Head of caudate nucleus (tissue), 42 donors: Measurements from ENCODE around the gene COQ4.

ENCODE experiments used
- DNase-seq, 42 donors: peaks; one replicate each; pipeline versions ENCODE4 v3.0.0 to v3.0.0-alpha.2; 2020 to 2021; ENCODE audit warnings: mixed read lengths in 7 of 42
- intact Hi-C: fragments of 100-400 bp; cut with DNase I; formaldehyde crosslinking; loops from one replicate; pipeline ENCODE4 v1.15.0; 2022

COQ4 gene

GRCh38 chr9:128296340-128297220 is 26.1 kb upstream of the COQ4 start:
- intact Hi-C loops = loop anchor here (5.0 kb wide), 1 partner anchor 46 kb away; the partner anchor contains the start of gene SLC27A4
- no peak for DNase-seq

- DNase-seq = no peak
- intact Hi-C loops = loop anchor here (5.0 kb wide), 1 partner anchor 45 kb away; the partner anchor contains the start of gene SLC27A4
Observed at GRCh38 chr9:128297221-128297773, 25.3 kb upstream of the COQ4 start.

GRCh38 chr9:128298535-128299482 is 23.8 kb upstream of the COQ4 start:
- DNase-seq = peak in 2 of 42 donors; percentile 41 to 58
- intact Hi-C loops = loop anchor here (5.0 kb wide), 1 partner anchor 43 kb away; the partner anchor contains the start of gene SLC27A4

- no peak for DNase-seq
- intact Hi-C loops = no loop called here
Observed at GRCh38 chr9:128304136-128304970, 18.3 kb upstream of the COQ4 start.

- DNase-seq = no peak
- intact Hi-C loops = no loop called here
Observed at GRCh38 chr9:128304971-128305288, 17.7 kb upstream of the COQ4 start.

GRCh38 chr9:128309551-128309950 is 13.1 kb upstream of the COQ4 start:
- no peak for DNase-seq
- intact Hi-C loops = no loop called here

GRCh38 chr9:128310461-128310860 is 12.2 kb upstream of the COQ4 start:
- intact Hi-C loops = no loop called here
- peak in 3 of 42 donors; percentile 16 to 44 (median 35) for DNase-seq

GRCh38 chr9:128314697-128315096 is 7.9 kb upstream of the COQ4 start:
- DNase-seq = no peak
- intact Hi-C loops = no loop called here

GRCh38 chr9:128316421-128316820 is 6.2 kb upstream of the COQ4 start:
- intact Hi-C loops = no loop called here
- peak; percentile 76 to 98 (median 93) for DNase-seq

GRCh38 chr9:128317629-128318028 is 5.0 kb upstream of the COQ4 start:
- no peak for DNase-seq
- intact Hi-C loops = no loop called here

- intact Hi-C loops = no loop called here
Observed at GRCh38 chr9:128321343-128321742, 1.3 kb upstream of the COQ4 start.

GRCh38 chr9:128321879-128322403 is 698 bp upstream of the COQ4 start:
- intact Hi-C loops = no loop called here

More at GRCh38 chr9:128321343-128321742, 1.3 kb upstream of the COQ4 start:
- DNase-seq = no peak

GRCh38 chr9:128323212-128323730 is 632 bp downstream of the COQ4 start:
- intact Hi-C loops = no loop called here
- no peak for DNase-seq

More at GRCh38 chr9:128321879-128322403, 698 bp upstream of the COQ4 start:
- DNase-seq = no peak

- intact Hi-C loops = no loop called here
- DNase-seq = no peak
Observed at GRCh38 chr9:128323791-128324190, 1.2 kb downstream of the COQ4 start.

- intact Hi-C loops = no loop called here
- no peak for DNase-seq
Observed at GRCh38 chr9:128324401-128324800, 1.8 kb downstream of the COQ4 start.

- intact Hi-C loops = no loop called here
- DNase-seq = no peak
Observed at GRCh38 chr9:128325629-128326028, 3.0 kb downstream of the COQ4 start.

GRCh38 chr9:128333451-128333869 is 10.8 kb downstream of the COQ4 start:
- DNase-seq = no peak
- intact Hi-C loops = no loop called here

GRCh38 chr9:128335161-128335560 is 12.5 kb downstream of the COQ4 start:
- intact Hi-C loops = no loop called here
- no peak for DNase-seq
